8988T (cell line): ENCODE measurements around the gene UNKL.

ENCODE experiments used
- DNase-seq: peaks from one replicate; pipeline ENCODE4 v3.0.0; 2011

UNKL gene

DNA sequence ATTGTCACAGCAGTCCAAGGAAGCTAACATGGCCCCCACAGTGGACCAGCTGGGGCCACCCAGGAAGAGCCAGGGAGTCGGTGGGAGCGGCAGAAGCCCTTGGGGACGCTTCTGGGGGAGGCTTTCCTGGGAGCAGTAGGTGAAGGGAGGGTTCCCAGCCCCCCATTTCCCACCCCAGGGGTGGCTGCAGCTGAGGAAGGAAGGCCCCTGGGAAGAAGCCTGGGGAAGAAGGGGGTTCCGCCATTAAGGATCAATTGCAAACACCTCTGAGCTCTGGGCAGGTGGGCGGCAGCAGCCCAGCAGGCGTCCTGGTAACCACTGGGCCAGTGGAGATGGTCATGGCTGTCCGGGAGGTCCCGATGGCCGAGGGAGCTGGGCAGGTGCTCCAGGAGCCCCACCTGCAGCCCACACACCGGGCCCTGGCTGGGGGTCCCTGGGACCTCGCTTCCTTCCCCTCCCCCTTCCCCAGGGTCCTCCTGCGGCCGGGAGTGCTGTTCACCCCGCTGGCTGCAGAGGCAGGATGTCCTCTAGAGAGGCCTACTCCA is 15.8 kb upstream of the UNKL start:
- DNase-seq = no peak

DNA sequence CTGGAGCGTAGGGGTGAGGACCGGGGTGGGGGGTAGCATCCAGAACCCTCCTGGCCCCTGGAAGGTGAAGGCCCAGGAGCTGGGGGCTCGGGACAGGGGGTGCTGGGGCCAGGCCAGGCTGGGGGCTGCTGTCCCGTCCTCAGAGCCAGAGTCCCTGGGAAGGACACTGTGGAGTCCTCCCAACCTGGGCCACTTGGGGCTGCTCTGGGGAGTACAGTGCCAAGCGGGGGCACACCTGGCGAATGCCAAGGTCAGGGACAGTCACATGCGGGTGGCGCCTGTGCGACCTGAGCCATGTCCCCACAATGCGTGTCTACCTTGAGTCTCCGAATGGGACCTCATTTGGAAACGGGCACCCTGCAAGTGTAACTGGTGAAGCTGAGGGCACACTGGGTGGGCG is 15.1 kb upstream of the UNKL start:
- no peak for DNase-seq

DNA sequence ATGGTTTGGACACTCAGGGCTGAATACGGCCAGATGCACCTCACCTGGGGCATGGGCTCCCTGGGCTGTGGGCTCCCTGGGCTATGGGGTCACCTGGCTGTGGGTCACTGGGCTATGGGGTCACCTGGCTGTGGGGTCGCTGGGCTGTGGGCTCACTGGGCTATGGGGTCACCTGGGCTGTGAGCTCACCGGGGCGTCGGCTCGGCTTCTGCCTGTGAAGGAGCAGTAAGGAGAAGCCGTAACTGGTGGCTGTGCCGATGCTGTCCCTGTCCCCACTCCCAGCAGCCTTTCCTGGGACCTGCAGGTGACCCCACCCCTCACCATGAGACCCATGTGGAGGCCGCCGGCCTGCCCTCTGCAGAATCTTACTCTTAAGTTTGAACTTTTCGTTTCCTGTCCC is 14.5 kb upstream of the UNKL start:
- no peak for DNase-seq

DNA sequence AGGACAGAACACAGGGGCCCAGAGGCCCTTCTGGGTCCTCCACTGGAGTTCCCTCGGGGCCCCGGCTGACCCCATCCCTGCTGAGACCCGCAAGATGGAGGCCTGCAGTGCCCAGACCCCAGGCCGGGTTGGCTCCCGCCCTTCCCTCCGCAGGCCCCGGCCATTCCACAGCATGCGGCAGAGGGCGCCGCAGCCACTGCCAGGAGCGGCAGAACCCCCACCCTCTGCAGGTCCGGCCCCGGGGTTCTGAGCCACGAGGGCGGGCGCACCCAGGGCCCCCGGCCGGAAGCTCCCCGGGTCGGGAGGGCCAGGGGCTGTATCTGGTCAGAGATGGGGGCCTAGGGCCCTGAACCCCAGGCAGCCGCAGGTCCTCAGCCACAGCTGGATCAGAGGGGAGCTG is 14.0 kb upstream of the UNKL start:
- peak; percentile 36 for DNase-seq

DNA sequence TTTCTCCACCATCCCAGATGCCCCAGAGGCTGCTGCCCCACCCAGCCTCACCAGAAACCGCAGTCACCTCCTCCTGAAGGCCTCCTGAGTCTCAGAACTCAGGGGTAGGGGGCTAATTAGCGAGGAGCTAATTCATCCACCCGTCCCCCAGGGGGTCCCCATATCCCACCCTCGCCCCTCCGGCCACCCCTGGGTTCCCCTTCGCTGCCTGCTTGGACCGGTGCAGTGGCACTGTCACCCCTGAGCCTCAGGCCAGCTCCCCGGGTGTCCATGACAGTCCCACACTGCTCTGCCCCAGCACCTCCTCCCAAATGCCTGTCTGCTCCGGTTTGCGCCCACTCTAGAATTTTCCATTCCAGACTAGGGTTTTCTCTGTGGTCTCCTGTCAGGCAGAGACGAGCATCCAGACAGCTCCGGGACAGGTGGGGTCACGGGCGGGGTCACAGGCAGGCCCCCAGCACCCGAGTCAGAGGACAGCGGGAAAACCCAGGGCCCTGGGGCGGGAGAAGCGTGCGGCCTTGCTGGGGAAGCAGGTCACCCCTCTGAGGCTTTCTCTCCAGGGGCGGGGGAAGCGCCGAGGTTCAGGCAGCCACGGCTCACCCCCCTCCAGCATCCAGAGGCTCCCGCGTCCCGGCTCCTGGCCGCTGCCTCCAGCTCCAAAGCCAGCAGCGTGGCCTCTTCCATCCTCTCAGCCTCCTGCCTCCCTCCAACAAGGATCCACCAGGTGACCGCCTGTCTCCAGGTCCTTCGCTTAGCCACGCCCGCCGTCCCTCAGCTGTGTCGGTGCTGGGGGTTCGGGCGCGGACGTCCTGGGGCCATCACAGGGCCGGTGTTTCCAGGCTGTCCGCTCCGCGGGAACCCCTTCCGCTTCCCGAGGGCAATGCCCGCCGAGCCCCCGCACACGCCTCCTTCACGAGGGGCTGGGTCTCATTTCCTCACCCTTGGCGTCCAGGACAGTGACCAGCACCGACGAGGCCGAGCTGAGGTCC is 13.3 kb upstream of the UNKL start:
- DNase-seq = no peak

DNA sequence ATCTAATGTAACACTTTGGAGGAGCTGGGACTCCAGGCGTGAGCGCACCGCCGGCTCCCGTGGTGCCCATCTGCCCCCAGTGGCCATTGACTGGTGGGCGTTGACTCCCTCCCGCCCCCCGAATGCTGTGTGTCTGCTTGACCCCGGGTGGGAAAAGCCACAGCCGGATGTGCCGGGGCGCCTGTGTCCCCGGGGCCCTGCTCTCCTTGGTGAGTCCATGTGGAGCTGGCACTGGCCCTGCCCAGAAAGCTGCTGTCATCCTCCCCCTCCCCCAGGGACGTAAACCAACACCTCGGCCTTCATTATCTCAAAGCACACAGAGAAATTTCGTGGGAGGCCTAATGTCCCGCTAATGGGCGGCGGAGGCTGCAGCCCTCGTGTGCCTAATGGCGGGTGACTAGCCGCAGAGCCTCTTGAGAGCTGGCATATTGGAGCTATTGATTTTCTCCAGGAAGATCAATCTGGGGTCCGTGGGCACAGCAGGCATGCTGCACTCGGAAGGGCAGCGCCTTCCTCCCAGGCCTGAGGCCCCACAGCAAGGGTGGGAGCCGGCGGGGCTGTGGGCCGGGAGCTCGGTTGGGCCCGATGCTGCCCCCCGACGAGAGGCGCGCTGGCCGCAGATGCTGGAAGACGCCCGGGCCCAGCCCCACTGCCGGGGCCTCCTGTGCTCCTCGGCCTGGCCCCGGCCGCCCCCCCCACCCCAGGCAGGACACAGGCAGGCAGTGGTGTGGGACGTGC is 12.4 kb upstream of the UNKL start:
- peak; percentile 31 for DNase-seq

DNA sequence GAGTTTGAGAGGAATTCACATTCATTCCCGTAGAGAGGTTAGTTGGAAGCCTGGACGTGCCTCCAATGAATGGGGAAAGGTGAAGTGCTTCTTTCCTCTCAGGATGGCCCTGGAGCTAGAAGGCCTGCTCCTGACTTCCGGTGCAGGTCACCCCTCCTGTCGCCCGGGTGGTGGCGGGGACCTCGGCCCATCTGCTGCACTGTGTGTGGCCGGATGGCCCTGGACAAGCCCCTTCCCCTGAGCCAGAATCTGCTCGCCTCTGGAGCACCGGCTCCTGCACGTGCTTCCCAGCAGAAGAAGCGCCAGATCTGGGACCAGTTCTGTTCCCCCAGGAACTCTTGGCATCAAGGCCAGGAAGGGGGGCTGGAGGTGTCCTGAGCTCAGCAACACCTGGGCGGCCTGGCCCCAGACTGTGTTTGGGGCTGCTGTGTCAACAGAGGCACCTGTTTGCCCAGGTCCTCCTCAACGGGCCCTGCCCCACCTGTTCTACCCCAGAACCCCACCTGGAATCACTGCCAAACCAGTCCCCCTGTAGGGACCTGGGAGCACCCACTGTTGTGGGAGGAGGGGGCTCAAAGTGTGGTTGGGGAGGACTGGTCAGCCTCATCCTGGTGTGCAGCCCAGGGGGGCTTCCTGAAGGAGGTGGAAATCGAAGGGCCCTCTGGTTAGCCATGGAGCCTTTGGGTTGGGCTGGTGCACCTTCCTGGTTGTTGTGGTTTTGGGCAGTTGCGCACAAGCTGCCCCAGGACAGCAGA is 11.3 kb upstream of the UNKL start:
- peak; percentile 17 for DNase-seq

DNA sequence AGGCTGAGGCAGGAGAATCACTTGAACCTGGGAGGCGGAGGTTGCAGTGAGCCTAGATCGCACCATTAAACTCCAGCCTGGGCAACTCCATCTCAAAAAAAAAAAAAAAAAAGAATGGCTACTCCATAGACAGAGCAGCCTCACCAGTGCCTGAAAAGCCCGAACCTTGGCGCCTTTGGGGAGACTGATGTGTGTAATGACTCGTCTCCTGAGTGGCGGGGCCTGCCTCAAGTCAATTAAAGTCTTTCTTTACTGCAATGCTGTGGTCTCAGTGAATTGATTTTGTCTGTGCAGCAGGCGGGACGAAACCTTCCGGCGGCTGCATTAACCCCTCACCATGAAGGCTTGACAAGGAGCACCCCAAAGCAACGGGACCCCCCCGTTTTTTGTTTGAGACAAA is 9.5 kb upstream of the UNKL start:
- no peak for DNase-seq

DNA sequence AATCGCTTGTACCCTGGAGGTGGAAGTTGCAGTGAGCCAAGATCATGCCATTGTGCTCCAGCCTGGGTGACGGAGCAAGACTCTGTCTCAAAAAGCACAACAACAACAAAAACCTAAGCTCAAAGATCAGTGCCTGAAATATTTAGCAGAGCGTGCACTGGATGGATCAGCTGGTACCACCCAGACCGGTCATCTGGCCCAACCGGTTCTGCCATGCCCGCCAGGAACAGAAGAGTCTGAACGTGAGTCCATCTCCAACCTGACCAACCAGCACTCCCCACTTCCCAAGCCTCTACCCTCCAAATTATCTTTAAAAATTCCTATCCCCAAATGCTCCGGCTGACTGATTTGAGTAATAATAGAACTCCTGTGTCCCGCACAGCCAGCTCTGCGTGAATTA is 7.6 kb upstream of the UNKL start:
- no peak for DNase-seq

DNA sequence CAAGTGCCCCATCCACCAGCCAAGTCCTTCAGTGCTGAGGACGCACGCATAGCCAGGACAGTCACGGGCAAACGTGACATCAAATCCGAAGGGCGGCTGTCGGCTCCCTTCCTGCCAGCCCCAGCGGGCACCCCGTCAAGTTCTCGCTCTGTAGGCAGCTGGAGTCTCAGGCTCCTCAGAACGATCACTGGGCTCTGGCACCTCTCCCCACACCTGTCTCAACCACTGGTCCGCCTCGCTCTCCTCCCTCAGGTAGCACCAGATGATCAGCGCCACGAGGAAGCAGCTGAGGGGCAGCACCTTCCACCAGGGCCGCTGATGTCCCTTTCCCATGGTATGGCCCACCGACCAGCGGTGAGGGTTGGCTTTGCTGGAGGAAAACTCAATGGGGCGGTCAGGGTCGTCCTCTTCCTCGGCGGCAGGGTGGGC is 5.6 kb upstream of the UNKL start:
- DNase-seq = peak; percentile 23

DNA sequence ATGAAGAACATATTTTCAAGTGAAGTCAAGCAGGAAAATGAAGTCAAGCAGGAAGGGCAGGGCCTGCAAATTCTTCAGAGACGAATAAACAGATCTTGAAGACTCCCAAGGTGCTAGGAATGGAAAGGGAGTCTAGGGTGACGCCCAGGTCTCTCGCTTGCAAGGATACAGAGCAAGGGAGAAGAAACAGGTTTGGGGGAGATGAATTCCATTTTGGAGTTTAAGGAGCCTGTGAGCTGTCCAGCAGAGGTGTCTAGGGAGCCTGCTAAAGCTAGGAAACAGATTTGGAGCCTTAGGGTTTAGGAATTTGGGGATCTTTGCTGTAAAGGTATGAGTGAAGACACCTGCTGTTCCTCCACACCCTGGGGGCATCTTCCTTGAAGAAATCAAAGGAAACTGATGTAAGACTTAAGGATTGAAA is 2.0 kb upstream of the UNKL start:
- DNase-seq = no peak

DNA sequence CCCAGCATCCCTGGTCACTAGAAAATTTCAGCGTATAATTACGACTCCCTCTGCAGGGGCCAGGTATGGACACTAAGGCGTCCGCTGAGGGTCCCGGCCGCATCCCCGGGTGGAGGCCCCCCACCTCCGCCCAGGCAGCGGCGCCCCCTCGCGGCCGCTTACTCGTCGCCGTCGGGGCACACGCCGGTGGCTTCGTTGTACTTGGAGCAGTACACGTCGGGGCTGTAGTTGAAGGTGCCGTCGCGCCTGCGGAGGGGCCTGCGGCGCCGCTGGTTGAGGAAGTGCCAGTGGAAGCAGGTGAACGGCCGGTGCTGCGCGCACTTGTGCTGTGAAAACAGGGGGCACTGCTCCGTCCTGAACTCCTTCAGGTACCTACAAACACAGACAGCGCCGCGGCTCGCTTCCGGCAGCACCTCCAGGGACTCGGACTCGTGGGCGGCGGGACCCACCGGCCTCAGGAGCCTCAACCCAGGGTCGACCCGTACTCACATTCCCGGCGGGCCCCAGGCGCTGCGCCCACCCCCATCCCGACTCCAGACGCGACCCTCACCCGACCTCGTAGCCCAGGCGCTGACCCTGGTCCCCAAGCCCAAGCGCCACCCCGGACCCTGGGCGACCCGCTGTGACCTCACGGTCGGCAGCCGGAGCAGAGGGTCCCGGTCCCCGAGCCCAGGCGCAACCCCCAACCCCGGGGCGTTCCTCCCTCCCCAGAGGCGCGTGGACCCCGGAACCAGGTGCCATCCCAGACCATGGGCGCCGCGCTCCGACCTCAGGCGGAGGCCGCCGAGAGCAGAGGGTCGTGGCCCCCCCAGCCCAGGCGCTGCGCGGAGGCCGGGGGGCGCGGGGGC is 596 bp downstream of the UNKL start:
- DNase-seq = peak; percentile 75

DNA sequence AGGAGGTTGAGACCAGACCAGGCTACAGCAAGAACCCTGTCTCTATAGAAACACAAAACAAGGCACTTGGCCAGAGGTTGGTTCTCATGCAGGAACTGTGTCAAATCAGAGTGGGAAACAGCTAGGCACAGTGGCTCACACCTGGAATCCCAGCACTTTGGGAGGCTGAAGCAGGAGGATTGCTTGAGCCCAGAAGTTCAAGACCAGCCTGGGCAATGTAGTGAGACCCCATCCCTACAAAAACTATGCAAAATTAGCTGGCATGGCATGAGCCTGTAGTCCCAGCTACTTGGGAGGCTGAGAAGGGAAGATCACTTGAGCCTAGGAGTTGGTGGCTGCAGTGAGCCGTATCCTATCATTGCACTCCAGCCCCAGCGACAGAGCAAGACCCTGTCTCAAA is 1.7 kb downstream of the UNKL start:
- no peak for DNase-seq

DNA sequence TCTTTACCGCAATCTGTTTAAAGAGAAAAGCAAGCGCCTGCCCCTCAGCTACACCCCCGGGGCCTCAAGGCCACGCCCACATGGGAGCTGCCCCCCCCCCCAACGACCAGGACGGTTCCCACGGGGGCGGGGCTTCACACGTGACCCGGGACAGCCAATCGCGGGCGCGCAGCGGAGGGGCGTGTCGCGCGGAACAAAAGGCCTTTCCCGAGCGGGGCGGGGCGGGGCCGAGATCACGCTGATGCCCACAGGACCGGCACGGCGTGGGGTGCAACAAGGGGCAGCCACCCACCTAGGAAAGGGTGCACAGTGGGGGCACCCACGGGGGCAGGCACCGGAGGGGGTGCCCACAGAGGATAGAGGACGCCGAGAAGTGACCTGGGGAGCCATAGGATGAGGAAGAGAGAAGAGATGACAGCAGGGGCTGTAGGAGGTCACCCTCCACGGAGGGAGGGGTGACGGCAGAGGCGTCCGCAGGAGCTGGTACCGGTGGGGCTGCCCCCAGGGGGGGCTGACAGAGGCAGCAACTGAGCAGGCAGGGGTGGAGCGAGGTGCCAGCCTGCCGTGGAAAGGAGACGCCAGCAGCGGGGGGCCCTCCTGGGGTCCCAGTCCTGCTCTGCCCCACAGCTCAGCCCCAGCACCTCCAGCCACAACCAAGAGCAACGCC is 6.2 kb downstream of the UNKL start:
- peak; percentile 79 for DNase-seq

DNA sequence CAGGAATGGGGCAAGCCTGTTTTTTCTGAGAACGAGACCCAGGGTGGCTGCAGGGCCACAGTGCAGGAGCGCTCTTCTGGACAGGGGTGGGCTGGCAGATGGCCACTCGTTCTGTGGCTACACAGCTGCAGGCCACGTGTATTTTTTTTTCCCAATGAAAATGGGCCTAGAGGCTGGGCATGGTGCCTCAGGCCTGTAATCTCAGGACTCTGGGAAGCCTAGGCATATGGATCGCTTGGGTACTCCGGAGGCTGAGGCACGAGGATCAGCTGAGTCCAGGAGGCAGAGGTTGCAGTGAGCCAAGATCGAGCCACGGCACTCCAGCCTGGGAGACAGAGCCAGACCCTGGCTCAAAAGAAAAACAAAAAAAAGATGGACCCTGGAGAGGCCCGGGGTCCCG is 6.8 kb downstream of the UNKL start:
- no peak for DNase-seq

DNA sequence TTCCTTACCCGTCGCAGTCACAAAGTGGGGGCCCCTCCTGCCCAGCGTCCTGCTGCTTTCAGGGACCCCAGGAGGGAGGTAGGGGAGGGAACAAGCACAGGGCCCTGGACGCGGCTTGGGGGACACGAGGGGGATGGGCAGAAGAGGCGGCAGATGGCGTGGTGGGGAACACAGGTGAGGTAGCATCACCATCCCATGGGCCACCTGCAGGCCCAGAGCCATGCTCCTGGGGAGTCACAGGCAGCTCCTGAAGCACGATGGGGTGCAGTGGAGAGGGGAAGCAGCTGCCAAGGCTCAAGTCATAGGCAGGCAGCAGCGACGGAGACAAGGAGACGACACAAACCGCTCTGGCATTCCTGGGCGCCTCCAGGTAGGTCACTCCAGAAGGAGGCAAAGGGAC is 10.8 kb downstream of the UNKL start:
- no peak for DNase-seq

DNA sequence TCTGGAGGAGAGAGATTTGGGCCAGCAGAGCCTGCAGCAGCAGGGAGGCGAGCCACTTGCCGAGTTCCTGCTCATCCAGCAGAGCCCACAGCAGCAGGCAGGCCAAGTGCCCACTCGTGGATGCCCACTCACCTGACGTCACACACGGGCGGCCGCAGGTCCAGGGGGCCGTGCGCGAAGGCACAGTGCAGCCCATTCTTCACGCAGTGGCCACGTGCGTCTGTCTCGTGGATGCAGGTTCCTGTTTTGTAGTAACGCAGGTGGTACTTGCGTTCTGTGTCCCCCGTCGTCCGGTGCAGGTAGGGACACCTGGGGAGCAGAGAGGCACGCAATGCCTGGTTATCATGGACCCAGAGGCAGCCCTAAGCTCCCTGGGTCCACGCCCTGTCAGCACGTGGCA is 11.5 kb downstream of the UNKL start:
- no peak for DNase-seq

DNA sequence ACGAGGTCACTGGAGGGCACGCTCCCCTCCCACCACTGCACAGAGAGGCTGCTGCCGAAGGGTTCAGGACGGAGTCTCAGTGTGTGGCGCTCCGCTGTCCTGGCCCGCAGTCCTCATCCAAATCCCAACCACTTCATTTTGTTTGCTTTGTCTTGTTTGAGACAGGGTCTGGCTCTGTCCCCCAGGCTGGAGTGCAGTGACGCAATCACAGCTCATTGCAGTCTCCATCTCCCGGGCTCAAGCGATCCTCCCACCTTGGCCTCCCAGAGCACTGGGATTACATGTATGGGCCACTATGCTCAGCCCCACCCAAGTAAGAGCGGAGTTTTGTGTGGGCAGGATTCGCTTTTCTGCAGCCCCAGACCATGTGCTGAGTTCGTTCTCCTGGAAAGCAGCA is 12.7 kb downstream of the UNKL start:
- DNase-seq = no peak

DNA sequence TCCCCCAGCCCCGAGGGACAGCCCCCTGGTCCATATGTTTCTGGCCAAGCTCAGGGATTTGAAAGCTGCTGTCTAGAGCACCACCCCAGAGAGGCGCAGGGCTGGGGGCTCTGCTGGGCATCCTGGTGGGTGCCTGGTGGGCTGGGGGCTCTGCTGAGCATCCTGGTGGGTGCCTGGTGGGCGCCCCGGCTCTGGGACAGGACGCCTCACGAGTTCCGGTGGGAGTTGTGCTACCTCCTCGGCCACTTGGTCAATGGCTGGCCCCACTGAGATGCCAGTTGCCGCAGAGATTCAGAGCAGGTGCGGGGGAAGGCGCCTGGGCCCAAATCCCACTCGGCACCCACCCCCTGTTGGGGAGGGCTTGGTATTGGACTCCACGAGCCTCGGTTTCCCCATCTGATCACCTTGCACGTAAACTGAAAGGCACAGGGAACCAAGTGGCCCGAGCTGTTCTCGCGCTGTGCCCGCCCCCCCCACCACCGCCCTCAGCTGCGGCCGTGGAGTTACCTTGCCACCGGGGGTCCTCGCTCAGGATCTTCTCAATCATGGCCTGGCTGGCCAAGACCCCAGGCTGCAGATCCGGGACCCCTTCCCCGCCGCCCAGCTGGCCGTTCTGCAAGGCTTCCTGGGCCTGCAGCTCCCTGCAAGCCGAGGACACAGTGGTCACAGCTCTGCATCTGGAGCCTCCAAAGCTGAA is 13.3 kb downstream of the UNKL start:
- no peak for DNase-seq

DNA sequence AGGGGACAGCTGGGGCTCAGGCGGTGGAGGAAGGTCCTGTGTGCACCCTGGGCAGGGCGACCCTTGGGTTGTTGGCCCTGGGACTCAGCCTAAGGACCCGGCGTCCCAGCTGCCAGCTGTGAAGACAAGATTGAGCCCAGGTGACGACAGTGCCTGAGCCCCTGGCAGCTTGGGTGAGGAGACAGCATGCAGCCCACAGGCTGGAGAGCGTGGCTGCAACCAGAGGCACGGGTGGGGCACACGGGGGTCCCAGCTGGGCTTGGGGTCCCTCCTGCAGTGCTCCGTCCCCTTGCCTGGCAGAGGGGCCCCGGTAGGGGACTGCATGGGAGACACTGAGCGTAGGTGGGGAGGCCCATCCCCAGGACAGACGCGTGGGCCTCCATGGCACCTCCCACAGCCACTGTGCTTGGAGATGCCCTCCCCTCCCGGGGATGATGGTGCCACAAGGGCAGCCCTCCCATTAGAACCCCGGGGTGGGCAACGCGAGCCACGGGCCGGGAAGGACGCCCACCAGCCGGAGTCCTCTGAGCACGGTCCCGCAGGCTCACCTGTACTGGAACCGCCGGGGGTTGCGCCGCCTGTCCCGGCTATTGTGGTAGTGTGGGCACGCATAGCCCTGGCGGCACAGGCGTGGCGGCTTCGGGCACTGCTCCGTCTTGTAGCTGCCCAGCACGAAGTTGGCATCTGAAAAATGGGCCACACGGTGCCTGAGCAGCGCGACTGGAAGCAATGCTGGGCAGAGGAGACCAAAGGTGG is 15.5 kb downstream of the UNKL start:
- DNase-seq = no peak
